K562 treated with DMSO at 1 percent for 24 hours (cell line): Measurements from ENCODE around the gene SLC19A2. TPM values are rescaled to one million over a fixed set of nuclear protein-coding genes. Genes with fewer than 3 reads are reported as not detected.

Experiments used
- total RNA-seq: library from RNA; unstranded; fragments of 300-600 nt; gene quantifications from 2 replicates; pipeline ENCODE4 v1.2.3, GENCODE V29; 2022; ENCODE audit warnings: low read depth; ENCODE audit not compliant: insufficient read depth

SLC19A2 gene, protein sequence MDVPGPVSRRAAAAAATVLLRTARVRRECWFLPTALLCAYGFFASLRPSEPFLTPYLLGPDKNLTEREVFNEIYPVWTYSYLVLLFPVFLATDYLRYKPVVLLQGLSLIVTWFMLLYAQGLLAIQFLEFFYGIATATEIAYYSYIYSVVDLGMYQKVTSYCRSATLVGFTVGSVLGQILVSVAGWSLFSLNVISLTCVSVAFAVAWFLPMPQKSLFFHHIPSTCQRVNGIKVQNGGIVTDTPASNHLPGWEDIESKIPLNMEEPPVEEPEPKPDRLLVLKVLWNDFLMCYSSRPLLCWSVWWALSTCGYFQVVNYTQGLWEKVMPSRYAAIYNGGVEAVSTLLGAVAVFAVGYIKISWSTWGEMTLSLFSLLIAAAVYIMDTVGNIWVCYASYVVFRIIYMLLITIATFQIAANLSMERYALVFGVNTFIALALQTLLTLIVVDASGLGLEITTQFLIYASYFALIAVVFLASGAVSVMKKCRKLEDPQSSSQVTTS
- 7.5 and 8.4 TPM in 2 replicates for total RNA-seq

DNA sequence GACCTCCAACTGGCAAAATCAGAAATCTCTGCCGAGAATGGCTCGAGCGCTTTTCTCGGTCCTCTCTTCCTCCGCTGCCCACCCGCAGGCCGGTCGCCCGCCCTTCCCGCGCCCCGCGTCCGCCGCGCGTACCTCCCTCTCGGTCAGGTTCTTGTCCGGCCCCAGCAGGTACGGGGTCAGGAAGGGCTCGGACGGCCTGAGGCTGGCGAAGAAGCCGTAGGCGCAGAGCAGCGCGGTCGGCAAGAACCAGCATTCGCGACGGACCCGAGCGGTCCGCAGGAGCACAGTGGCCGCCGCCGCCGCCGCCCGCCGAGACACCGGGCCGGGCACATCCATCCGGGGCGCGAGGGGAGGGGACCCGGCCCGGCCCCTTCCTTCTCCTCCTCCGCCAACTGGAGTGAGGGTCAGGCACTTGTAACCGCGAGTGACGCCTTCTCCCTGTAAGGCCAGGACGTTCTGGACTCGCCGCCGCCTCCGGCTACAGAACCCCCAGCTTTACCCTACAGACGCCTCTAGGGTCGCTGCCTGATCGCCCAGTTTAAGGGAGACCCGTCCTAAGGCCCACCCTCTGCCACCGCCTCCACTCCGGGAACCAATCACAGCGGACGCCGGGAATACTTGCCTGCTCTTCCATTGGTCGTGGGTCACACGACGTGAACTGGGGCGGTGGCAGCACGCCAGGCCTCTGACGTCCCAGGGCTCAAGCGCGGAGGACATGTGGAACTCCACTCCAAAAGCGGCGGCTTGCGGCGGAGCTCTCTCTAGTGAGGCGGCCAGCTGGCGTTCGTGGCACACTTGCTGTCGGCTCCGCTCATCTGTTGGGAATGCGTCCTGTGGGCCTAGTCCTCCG lies at the start of gene SLC19A2:
SLC19A2 (minus strand) TSS at position 514 of the 850 bp plus-strand sequence; CDS start at position 336, 178 bp downstream.

DNA sequence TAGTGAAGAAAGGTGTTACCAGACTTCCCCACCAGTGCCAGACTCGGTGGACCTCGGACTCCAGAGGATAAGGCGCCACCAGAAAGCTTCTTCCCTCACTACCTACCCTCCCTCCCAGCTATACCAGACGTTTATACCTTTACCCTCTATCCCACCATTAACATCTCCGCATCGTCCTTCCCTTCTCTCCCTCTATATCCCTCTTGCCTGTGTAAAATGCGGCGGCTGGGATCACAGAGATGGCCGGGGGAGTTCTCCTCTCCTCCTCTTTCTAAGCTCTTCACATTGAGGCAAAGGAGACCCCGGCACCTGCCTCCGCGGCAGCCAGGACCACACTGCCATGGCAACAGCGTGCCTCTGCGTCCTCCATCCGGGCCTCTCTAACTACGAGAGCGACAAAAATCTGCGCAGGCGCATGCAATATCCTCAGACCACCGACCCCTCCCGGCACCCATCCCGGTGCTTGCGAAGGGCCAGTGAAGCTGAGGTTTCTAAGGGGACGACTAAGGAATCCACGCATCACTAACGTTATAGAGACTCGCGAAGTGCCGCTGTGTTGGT lies 58.6 kb downstream of the SLC19A2 start, which contains the start of gene CCDC181:
CCDC181 (minus strand) TSS at position 394 of the 561 bp plus-strand sequence. CDS start 2,547 bp downstream, outside the sequence.

Other genes with a start within 250 kb of the SLC19A2 start
- 11.8 and 13.8 TPM in 2 replicates for gene NME7, start 118.1 kb downstream of the SLC19A2 start, total RNA-seq
- gene BLZF1, start 117.7 kb downstream of the SLC19A2 start, total RNA-seq: 9.0 and 9.8 TPM in 2 replicates
- gene CCDC181, start 58.5 kb downstream of the SLC19A2 start, total RNA-seq: not detected in 2 replicates
- gene F5, start 100.5 kb upstream of the SLC19A2 start, total RNA-seq: not detected in 2 replicates
- not detected in 2 replicates for gene SELP, start 144.2 kb upstream of the SLC19A2 start, total RNA-seq
- gene SELL, start 225.7 kb upstream of the SLC19A2 start, total RNA-seq: not detected in 2 replicates
- gene SELE, start 248.1 kb upstream of the SLC19A2 start, total RNA-seq: not detected in 2 replicates